GM19240 (cell line): ENCODE data around the gene TTC28.

Experiments used
- DNase-seq: peaks from one replicate; pipeline ENCODE4 v3.0.0; 2011; ENCODE audit warnings: low spot score; ENCODE audit not compliant: insufficient read length

TTC28 gene

DNA sequence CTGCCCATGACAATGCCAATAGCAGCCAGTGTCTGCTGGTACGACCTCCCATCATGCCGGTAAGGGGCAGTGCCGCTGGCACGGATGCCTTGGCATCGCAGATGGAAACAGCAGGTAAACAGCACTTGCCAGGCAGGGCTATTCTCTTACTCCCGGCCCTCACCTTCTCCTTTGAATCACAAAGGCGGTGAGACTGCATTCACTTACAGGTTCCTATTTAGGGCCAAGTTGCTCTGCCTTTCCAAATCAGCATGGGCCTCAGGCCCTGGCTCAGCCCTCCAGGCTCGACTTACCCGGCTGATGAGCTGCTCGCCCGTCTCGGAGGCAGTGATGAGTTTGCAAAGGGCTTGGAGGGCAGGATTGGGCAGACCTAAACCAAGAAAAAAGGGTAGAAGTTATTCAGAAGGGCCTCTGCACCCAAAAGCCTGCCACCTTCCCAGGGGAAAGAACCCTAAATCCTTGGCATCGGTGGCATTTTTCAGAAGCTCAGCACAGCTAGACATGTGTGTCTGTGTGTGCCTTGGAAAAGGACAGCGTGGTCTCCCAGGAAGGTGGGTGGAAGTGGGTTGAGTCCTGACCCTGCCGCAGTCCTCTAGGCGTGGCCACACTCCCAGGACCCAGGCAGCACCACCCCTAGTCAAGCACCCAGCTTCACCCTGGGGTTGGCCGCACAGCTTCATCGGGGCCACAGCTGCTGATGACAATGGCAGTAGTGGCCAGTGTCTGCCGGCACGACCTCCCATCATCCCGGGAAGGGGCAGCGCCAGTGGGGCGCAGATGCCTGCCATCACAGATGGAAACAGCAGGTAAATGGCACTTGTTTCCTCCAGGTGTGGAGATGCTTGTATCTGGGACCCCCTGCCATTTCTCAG, 687.1 kb downstream of the TTC28 start:
- no peak for DNase-seq

DNA sequence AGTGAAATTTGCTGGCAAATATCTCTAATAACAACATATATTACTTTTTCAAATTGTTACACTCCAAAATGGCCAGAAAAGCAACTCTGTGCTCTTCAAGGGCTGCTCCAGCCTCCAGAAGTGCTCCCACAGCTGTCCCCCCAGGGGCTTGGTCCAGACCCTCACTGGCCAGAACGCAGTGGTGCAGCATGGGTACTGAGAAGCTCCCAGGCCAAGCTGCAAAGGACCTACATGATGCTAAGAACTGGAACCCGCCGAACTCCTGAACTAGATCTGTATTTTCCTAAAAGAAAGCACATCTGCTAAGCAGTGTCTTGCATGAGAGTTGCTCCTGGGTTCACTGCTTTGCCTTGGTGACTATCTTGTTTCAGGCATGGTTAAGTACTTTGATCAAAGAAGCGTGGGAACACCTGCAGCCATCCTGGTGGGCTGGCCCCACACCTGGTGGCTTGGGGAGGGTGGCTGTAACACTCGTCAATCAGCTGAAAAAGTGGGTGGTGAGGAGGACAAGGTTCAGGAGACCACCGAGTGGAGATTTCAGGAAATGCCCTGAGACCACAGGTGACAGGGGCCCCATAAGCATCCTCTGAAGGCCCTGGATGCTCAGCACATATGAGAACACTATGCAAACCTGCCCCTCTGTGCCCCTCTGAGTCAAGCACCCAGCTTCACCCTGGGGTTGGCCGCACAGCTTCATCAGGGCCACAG, 687.9 kb downstream of the TTC28 start:
- DNase-seq: no peak

DNA sequence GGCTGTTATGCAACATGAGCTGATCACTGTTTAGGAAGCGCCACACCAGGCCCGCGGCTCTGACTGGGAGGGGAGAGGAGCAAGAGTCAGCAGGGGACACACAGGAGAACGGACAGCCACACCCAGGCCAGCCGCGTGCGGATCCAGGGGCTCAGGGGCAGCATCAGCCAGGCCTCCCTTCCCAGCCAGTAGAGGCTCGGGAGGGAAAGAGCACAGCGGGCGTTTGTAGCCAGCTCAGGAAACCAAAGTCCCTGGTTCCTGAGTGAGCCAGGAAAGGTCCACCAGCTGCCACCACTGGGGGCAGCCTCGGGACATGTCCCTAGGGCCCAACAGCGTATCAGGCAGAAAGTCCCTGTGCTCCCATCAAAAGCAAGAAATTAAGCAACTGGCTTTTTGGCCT, 688.8 kb downstream of the TTC28 start:
- no peak for DNase-seq

DNA sequence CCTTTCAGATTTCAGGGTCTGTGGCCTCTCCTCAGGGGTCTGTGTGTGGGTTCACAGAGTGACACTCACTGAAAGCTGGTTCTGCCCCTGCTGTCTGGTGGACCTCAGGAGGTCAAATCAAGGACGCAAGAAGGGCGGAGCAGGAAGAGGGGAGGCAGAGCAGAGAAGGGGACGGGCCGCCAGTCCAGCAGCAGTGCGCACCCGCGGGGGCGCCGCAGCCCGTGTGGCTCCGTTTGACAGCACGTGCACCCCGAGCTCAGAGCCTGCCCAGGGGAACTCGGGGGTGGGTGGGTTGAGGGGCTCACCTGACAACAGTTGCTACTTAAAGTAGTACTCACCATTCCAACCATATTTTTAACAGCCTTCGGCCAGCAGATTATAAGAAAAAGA, 689.2 kb downstream of the TTC28 start:
- DNase-seq: no peak

DNA sequence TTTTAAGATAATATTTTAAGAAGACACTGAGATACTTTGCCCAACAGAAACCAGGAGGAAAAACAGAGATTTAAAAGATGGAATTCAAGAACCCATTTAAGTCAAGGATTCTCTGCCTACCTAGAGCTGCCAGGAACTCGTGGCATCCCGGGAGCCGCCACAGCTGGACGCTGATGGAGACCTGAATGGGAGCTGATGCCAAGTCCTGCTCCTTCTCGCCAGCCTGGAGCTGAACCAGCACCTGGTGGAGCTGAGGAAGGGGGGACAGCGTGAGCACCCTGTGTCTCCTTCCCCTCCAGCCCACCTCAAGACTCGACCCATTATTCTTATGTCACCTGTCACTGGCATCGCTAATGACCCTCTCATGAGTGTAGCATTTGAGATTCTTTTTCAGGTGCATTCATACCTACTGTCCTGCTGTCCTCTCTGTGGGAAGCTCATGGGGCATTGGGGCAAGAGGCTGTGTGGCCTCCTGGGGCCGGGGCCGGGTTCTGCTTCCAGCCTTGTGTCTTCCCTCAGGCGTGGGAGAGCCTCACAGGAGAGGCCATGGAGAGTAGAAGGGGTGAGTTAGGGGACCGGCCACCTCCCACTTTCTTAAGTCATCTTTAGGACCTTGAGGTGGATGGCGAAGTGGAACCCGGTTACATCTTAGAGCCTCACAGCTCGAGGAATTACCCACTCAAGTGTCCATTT, 689.7 kb downstream of the TTC28 start:
- DNase-seq: no peak

DNA sequence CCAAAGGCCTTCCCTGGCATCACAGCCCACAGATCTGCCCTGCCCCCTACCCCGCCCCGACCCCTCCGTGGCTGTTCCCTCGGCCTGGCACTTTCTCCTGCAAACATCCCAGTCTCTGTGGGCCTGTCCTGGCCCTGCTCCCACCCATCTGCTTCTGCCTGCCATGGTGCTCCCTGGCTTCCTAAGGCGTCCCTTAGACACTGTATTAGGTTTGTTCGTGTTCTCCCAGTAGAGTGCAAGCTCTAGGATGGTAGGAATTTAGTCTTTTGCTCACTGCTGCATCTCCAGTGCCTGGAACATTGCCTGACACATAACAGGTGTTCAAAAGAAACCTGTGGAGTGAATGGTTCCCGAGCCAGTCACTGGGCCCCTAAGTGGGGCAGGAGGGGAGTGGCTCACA, 690.9 kb downstream of the TTC28 start:
- DNase-seq: no peak

DNA sequence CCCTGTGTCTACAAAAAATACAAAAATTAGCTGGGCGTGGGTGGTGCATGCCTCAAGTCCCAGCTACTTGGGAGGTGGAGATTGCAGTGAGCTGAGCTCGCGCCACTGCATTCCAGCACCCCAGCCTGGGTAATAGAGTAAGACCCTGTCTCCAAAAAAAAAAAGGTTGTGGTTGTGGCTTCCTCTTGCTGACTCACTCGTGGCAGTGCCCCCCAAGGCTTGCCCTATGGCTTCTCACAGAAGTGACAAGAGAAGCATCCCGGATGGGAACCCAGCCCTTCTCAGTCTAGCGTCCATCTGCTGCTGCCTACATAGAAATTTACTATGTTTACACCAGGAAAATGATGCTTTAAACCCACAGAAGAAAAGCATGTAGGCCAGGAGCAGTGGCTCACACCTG, 692.1 kb downstream of the TTC28 start:
- no peak for DNase-seq

DNA sequence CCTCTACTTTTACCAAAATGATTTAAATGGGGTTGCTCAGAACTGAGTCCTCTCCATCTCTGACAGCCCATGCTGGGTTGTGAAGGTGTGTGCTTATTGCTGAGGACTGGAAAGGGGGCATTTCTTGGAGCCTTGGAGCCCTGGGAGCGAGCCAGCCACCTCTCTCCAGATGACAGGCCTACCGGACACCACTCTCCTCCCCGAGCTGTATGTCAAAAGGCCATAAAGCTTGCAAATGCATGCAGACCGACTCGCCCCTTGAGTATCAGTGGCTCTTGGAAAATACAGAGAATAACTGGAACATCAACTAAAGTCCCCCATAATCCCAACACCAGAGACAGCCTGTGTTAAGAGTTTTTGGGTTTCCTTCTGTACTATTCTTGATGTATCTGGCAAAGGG, 692.7 kb downstream of the TTC28 start:
- DNase-seq: no peak

DNA sequence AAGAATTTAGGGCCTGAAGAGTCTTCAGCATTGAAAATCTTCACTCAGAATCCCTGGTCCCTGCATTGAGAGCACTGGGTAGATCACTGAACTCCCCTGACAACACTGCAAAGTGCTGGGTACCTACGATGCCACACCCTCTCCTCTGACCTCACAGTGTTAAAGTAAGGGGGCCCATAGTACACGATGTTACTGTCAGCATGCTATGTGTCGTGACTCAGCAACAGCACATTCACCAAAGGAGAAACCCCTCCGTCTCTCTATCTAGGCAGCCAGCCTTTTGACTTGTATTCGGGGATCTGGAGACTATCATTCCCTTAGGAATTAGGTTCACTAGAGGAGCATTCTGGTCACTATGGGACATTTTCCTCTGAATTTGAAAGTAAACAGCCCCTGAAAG, 693.2 kb downstream of the TTC28 start:
- DNase-seq: no peak

DNA sequence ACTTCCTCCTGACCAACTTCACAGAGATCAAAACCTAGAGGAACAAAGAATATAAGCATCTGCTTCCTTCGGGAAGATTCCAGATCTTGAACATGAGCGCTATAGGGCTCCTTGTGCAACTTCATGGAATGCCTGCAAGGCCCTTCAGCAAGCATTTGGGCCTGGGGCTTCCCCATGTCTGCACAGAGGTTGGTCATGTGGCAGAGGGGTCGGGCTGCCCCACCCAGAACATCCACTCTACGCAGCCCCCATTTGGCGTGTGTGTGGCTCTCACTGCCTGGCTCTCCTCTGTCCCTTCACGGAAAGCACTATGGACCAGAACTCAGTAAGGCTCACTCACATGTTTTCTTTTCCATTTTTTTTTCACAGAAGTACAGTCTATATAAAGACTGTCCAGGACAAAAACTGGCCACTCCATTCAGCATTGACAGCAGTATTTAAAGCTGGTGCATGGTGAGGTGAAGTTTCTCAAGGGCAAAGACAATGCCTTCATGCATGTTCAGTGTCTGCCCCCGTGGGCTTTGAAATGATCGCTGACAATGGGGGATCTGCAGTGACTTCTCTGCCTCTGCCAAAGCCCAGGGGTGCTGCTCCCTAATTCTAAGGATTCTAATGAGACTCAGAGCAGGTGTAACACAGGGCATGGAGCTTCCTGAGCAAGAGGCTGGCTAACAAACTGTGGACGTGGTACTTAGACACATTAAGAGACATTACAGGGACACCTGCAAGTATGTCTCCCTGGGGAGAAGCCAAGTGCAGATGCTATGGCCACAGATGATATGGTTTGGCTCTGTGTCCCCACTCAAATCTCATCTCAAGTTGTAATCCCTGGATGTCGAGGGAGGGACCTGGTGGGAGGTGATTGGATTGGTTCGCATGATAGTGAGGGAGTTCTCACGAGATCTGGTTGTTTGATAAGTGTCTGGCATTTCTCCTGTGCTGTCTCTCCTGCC, 694.0 kb downstream of the TTC28 start:
- no peak for DNase-seq

DNA sequence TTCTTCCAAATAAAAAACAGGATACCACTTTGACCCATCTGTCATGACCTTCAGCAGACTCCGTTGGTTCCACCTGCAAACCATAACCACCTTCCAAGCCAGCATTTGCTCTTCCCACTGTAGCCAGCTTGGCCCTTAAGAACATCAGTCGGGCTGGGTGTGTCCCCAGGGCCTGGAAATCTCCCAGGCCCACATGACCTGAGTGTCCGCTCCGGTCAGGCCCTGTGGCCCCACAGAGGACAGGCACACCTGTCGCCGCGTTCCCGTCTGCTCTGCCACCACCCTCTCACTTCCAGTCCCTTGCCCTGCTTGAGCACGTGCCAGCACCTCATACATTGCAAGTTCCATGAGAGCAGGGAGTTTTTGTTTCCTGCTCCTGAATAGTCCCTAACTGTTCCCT, 694.9 kb downstream of the TTC28 start:
- DNase-seq: no peak

DNA sequence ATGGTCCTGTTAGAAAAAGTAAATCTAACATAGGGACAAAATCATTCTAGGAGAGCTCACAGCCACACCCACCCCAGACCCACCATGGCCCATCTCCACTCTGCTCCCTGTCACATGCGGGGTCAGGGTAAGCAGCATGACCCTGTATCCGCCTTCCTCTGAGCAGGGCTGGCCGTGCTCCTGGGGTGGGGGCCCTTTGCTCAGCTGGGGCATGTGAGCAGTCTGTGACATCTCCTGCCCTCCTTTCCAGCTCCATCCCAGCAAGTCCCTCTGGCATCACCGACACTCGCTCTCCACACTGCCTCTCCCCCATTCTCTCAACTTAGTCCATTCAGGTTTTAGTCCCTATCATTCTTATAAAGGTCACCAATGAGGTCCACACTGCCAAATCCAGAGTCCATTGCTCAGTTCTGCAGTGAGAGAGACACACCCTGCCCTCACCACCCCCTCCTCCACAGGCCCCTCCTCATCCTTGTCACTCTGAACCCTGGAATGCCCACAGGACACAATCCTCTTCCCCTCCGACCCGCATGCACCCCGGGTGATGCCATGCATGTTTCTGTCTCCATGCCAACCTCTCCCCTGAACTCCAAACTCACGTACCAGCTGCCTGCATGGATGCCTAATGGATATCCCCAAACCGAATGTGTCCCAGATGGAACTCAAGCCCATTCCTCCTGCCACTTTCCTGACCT, 695.5 kb downstream of the TTC28 start:
- DNase-seq: no peak

DNA sequence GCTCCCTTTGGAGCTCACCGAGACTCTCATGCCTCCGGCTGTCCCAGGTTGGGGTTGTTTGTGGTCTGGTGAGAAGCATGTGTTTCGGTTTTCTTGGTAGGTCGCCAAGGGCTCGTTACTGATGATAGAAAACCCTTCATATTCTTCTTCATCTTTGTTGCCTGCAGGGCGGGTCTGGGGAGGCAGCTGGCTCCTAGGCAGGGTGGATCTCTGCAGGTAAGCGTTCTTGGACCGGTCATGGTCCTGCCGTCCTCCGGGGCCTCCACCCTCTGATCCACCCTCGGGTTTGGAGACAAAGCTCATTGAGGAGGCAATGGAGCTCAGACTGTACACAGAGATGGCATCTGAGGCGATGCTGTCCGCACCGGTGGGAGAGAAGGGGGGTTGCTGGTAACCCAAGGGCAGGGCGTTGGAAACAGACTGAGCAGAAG, 696.3 kb downstream of the TTC28 start:
- no peak for DNase-seq

DNA sequence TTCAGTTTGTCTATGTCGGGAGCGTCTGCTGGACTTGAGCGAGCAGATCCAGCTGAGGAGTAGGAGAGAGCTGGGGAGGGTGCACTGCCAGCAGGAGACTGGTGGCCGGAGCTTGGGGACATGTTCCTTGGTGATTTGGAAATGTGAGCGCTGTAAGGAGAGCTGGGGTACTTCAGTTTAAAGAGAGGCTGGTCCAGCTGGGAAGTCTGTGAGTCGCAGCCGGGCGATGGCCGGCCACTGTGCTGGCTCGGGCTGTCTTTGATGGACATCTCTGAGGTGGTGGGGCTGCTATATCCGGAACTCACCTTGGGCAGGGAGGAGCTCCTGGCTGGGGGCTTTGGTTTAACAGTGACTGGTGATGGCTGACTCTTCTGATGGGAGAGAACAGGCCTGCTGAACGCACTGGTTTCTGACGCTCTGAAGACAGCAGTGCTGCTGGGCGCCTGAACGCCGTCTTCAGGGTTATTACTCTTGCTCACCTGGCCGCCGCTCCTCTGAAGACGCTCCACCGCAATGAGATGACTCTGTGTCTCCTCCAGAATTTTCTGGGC, 696.9 kb downstream of the TTC28 start:
- DNase-seq: no peak

DNA sequence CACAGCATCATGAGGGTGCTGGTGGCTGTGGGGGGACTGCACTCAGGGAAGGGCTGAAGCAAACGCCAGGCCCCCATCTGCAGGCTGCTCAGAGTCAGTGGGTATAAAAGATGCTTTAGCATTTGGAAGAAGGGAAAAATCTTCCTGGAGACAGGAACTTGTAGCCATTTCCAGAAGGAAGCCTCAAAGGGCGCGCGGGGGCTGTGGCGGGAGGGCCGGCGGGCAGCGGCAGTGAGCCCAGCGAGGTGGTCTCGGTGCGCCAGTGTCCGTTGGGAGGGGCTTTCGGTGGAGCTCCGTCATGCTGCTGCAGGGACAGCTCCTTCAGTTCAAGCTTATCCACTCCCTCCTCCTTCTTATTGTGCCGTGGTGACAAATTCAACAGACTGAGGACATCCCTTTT, 697.5 kb downstream of the TTC28 start:
- no peak for DNase-seq

DNA sequence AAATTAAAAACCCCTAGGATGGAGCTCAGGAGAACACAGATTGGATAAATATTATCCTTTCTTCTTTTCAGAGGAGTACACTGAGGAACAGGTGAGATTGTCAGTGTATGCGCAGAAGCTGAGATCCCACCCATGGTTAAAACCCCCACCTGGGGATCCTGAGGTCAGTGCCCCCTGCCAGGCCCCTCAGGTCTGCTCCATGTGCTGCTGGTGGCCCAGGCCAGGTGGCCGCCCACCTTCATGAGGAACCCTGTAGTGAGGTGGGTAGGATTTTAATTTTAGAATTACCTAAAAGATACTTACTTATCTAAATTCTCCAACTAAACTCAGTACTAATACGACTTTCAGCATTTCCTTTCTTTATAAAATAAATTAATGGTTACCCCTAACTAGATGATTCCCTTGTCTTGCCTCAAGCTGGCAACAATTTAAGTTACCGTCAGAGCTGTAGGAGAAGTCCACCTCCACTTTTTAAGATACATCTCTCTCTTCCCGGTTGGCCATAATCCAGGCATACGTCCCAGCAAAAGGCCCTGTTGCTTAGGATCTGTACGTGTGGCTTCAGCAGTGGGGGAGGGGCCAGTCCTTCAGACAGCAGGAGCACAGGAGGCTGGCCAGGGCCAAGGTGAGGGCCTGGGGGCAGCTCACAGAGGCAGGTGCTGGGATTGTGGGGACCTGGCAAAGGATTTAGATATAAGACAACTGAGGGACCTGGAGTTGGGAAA, 699.1 kb downstream of the TTC28 start:
- no peak for DNase-seq

DNA sequence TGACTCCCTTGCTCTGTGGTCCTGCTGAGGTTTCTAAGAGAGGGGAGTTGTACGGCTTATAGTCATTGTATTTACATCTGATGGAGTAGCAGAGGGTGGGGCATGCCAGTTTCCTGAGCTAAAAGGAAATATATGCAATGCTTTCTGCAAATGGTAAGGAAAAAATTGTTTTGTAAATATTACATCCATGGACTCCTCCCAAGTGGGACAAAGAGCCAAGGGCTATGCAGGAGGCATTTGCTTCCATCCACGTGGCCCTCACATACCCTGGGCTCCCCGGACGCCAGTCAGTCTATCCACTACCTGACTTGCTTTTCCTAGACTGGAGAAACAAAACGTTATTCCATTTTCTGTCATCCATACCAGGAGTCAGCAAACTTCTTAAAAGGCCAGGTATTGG, 700.8 kb downstream of the TTC28 start:
- no peak for DNase-seq

DNA sequence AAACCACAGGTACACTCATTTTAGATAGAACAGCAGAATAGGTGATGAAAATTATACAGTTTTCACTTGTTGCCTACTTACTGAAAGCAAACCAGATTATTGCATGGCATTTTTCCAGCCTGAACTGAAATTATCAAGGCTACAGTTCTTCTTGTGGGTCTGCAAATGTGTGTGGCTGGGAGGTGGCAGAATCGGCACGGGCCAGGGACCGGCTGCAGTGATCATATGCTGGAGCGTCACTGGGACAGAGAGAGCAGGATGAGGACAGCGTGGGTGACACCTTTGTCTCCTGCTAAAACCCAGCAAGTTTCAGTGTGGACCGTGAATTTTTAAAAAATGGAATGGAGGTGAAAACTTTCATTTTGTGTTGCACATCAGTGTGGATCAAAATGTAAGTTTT, 701.3 kb downstream of the TTC28 start:
- DNase-seq: no peak

DNA sequence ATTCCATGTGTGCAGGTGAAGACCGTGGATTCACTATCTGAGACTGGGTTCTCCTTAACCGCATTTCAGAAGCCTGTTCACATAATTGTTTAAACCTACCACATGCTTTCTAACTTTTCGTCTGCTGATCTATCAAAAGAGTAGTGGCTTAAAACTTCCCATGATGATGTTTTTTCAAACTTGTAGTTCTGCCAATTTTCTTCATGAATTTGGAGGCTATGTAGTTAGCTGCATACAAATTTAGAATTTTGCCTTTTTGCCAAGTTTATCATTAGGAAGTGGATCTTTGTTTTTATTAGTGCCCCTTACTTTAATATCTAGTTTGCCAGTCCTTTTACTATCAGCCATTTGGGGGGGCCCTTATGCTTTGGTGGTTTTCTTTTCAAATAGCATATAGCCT, 703.1 kb downstream of the TTC28 start:
- DNase-seq: no peak
